Motor neuron (in vitro differentiated cells): ENCODE results near the gene GYS2. TPM values are rescaled to one million over a fixed set of nuclear protein-coding genes. Genes with fewer than 3 reads are reported as not detected.

Experiments
- ATAC-seq, 8 experiments: fragments of 200-7000 bp; cut with Tn5 transposase; replicated peaks in 6 of 8; 2 replicates each; pipeline ENCODE4 v1.8.0; 2021; ENCODE audit warnings: mild to moderate bottlenecking in 8 of 8, moderate library complexity in 8 of 8
- H3K27ac ChIP-seq, 2 donors: fragments of 250-450 bp; sonication (Bioruptor Pico); 2 replicates each; pipeline ENCODE4 v1.9.0; 2021; ENCODE audit warnings: antibody characterized with exemption in 2 of 2, mild to moderate bottlenecking in 2 of 2, moderate library complexity in 1 of 2
- H3K4me1 ChIP-seq, 2 donors: fragments of 250-450 bp; sonication (Bioruptor Pico); replicated peaks in 1 of 2; 2 replicates each; pipeline ENCODE4 v1.6.1; 2021; ENCODE audit warnings: antibody characterized with exemption in 2 of 2, mild to moderate bottlenecking in 2 of 2, moderate library complexity in 1 of 2
- H3K4me3 ChIP-seq, 5 donors: fragments of 250-450 bp; sonication (Bioruptor Pico); 2 replicates each; pipeline ENCODE4 v1.9.0; 2021; ENCODE audit warnings: antibody characterized with exemption in 5 of 5, mild to moderate bottlenecking in 5 of 5, moderate library complexity in 4 of 5
- WGBS, 10 experiments: fragments of 450-650 bp; shearing (Covaris generic); methylation state at CpG; one replicate each; pipeline ENCODE4 v1.0.0; 2022; 5-methylcytosine and 5-hydroxymethylcytosine counted together
- in situ Hi-C, 9 experiments: fragments of 400-800 bp; cut with MboI; loops; one replicate each; pipeline ENCODE4 v1.15.0; 2021; ENCODE audit warnings: low sequenced_read_pairs in 9 of 9, low pct_unique_long_range_greater_than_20kb in 2 of 9; ENCODE audit not compliant: unreplicated experiment in 9 of 9
- total RNA-seq, 8 experiments: library from RNA; unstranded; fragments of 300-600 nt; gene quantifications; 2 replicates each; pipeline versions ENCODE4 v1.2.3 to v1.2.4, GENCODE V29; 2022

Gene GYS2
- total RNA-seq, 8 experiments from 2014 or later, result 0.10 to 0.24 TPM; not detected in 6

DNA sequence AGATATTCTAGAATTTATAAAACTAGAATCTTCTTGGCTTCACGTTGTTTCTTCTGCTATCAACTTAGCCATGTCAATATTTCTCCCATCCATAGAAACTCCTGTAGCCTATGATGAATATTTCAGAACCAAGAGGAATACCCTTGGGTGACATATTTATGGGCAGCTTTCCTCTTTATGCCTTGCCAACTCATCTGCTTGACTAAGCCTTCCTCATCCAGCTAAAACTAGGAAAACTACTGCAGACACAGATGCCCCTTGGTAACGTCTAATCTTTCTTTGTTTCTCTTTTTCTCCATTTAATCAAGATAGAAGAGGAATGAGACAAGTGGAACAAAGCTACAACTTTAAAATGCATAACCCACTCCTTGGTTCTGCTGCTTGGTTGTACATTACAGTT is 96.8 kb downstream of the GYS2 start:
- Histone ChIP-seq H3K4me3 (no peak overlapping the region), H3K27ac (no peak overlapping the region), H3K4me1 (peaks cover 4 to 13% of the 10 kb centered on the region in 2 donors)
- ATAC-seq, result peak in 1 of 8 experiments; percentile 67
- WGBS, 10 experiments, result 20 to 91% (median 71%) methylated on average over 1 to 2 of the region's 2 CpGs
- in situ Hi-C loops, result no loop called here

DNA sequence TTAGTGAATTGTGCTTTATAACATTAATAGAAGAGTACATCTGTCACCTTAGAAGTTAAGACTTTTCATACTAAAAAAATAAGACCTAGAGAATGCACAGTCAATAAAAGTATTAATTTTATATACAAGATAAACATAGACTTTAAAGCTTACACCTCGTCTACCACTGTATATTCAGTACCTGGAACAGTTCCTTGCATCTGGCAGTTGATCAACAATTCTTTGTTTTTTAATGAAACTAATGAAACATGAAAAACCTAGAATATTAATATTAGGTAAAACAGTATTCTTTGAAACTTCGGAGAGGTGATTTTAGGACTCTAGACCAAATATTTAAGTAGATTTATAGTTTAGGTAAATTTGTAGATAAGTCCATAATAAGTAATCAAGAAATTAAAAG is 98.8 kb downstream of the GYS2 start:
- 0 to 90% (median 44%) methylated on average over 1 to 2 of the region's 2 CpGs; no CpG with 5 or more reads in 1 of the 10 experiments for WGBS, 10 experiments
- Histone ChIP-seq H3K4me1 (peaks cover 4 to 15% of the 10 kb centered on the region in 2 donors), H3K27ac (no peak overlapping the region), H3K4me3 (no peak overlapping the region)
- in situ Hi-C loops, result no loop called here
- no peak for ATAC-seq

DNA sequence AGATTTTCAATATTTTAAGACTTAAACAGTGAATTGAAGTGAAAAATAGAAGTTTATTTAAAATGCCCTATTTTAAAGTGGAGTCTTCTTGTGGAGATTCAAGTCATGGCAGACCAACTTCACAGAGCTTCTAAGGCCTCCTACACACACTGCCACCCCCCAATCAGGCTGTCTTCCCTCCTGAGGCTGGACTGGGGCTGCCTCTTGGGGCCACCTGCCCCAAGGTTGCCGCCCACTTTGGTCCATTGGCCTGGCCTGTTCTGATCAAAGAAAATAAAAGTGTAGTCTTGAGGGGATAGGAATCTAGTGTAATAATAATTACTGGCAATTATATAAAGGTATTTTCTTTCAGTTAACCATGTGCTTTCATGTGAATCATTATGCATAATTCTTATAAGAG is 101.8 kb downstream of the GYS2 start:
- in situ Hi-C loops, result no loop called here
- Histone ChIP-seq H3K4me3 (peak overlapping the region; percentile 84 to 88 (median 86)), H3K4me1 (peaks cover 14 to 29% of the 10 kb centered on the region in 2 donors), H3K27ac (peak overlapping the region in 1 of 2 donors; percentile 97)
- ATAC-seq, result no peak
- WGBS, 10 experiments, result 83 to 100% (median 94%) methylated on average over 1 of the region's 1 CpG; no CpG with 5 or more reads in 6 of the 10 experiments

DNA sequence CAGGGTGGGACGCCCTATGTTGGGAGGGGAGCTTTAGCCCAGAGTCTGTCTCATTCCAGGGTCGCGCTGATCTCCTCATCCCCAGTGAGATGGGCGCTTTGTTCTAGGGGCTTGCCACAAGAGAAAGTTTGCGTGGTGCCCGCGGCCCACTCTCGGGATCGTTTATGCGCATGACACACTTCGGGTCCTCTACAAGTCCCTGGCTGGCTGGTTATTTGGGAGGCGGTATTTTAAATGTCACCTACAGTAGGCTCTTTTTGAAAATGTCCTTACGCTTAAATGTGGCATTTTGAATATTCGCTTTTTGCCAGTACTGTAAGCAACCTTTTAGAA is 102.5 kb downstream of the GYS2 start:
- Histone ChIP-seq H3K4me3 (peak overlapping the region; percentile 84 to 88 (median 86)), H3K4me1 (peaks cover 14 to 29% of the 10 kb centered on the region in 2 donors), H3K27ac (peak overlapping the region; percentile 97 to 99)
- no peak for ATAC-seq
- in situ Hi-C loops, result no loop called here
- 0 to 3% (median 0%) methylated on average over 1 to 12 of the region's 14 CpGs; no CpG with 5 or more reads in 3 of the 10 experiments for WGBS, 10 experiments

DNA sequence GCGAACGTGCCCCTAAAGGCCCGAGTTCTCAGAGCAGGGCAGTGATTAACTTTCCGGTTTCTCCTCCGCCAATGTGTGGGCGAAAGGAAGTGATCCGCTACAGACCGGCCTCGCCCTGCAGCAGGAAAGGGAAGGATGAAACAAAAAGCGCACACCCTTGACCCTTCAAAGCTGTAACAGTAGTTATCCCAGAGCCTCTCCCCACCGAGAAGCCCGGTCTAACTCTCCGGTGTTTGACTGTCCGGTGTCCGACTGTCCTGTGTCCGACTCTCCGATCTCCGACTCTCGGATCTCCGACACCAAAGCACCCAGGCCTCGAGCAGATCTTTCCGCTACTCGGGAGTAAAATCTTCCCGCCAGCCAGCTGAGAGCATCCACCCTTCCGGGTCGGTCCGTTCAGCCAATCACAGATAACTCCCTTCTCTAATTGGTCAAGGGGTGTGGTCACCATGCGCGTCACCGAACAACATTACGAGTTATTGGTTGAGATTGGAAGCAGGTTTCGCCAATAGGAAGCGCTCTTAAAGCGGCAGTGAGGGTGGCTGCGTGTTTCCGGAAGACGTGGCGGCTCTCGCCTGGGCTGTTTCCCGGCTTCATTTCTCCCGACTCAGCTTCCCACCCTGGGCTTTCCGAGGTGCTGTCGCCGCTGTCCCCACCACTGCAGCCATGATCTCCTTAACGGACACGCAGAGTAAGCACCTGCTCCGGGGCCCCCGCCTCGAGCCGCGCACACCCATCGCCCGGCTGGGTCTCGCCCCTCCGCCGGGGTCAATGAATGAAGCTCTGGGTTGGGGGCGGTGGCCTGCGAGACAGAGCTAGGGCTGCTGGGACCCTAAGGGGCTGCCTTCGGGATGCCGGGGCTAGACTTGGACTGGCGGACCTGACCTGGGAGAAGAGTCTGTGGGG is 103.1 kb downstream of the GYS2 start, which contains the start of the genes GOLT1B and RECQL:
Gene GOLT1B, plus strand, starts transcription at position 532 of the 906 bp plus-strand sequence. Its CDS starts 135 bp downstream, at position 667.
Gene RECQL, minus strand, starts transcription at position 378 of the 906 bp plus-strand sequence. CDS start 2,065 bp downstream, outside the sequence.
- Histone ChIP-seq H3K27ac (peak within 1 kb of the TSS; percentile 97 to 99), H3K4me3 (peak within 1 kb of the TSS; percentile 84 to 88 (median 86)), H3K4me1 (peaks cover 14 to 29% of the 10 kb centered on the region in 2 donors)
- peak; percentile 93 to 96 (median 95) for ATAC-seq
- 0 to 3% (median 0%) methylated on average over 2 to 18 of the region's 61 CpGs; no CpG with 5 or more reads in 3 of the 10 experiments for WGBS, 10 experiments
- in situ Hi-C loops, result no loop called here

DNA sequence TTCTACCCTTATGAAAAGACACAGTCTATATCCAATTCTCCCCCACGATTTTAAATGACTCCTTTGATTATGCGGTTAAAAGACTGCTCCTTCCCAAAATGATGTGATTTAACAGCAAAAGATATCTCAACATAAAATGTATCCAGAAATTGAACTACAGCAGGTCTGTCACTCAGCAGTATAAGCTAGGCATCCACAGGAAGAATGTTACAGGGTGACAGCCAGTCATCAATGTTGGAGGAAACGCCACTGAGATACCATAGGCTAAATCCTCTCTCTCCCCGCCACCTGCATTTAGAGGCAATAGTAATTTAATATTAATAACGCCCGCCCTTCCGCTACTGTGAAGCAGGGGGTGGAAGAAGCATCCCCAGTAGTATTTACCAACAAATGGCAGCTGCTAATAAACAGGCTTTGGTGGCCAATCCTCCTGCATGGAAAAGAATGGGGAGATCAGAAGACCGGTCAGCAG is 103.8 kb downstream of the GYS2 start:
- Histone ChIP-seq H3K27ac (peak overlapping the region; percentile 71 to 73), H3K4me1 (peaks cover 14 to 29% of the 10 kb centered on the region in 2 donors), H3K4me3 (peak overlapping the region; percentile 84 to 88 (median 86))
- 0 to 17% (median 7%) methylated on average over 2 to 7 of the region's 8 CpGs; no CpG with 5 or more reads in 1 of the 10 experiments for WGBS, 10 experiments
- peak in 1 of 8 experiments; percentile 1 for ATAC-seq
- in situ Hi-C loops, result no loop called here

DNA sequence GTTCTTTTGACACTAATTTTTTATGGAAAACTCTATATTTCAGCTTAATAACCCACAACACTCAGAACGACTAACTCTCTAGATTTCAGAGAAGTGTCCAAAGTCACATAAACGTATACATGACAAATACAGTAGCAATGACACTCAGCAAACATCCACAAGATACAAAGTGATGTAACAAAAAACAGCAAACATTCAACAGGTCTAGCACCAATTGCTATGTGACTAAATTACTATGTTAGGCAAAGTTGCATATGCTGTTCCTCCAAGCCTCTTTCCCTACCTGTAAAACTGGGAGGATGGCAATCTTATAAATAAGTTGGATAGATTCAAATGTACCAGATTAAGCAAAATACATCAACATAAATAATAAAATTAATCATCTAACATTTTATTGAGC is 104.9 kb downstream of the GYS2 start:
- 0 to 92% (median 65%) methylated on average over 1 to 2 of the region's 2 CpGs; no CpG with 5 or more reads in 1 of the 10 experiments for WGBS, 10 experiments
- Histone ChIP-seq H3K27ac (no peak overlapping the region), H3K4me1 (peaks cover 14 to 29% of the 10 kb centered on the region in 2 donors), H3K4me3 (peak overlapping the region in 2 of 5 donors; percentile 84 to 87)
- no peak for ATAC-seq
- in situ Hi-C loops, result no loop called here

Other genes starting within 250 kb of the GYS2 start
- 1 to 10 TPM in 2 of 8 experiments, under 1 TPM in 5, not detected in 1; 0.20 to 2.7 (median 0.46) TPM for gene IAPP, start 231.9 kb downstream of the GYS2 start, total RNA-seq
- gene PYROXD1, start 167.2 kb downstream of the GYS2 start, total RNA-seq, result 10 to 100 TPM in 7 of 8 experiments, 1 to 10 TPM in 1; 9.8 to 23.0 (median 15.9) TPM
- gene RECQL, start 103.2 kb downstream of the GYS2 start, total RNA-seq, result 10 to 100 TPM; 16.0 to 68.4 (median 26.0) TPM
- 10 to 100 TPM; 26.1 to 89.6 (median 45.6) TPM for gene GOLT1B, start 103.1 kb downstream of the GYS2 start, total RNA-seq
- gene SPX, start 78.6 kb downstream of the GYS2 start, total RNA-seq, result 1 to 10 TPM in 1 of 8 experiments, under 1 TPM in 7; 0.17 to 3.4 (median 0.29) TPM
- 1,000 to 10,000 TPM in 2 of 8 experiments, 100 to 1,000 TPM in 6; 653 to 1,054 (median 899) TPM for gene LDHB, start 53.0 kb upstream of the GYS2 start, total RNA-seq
- gene KCNJ8, start 169.9 kb upstream of the GYS2 start, total RNA-seq, result 1 to 10 TPM in 3 of 8 experiments, under 1 TPM in 3, not detected in 2; 0.56 to 3.7 (median 1.1) TPM